ENCODE measurements around the gene PTCD1. TPM values are rescaled to one million over a fixed set of nuclear protein-coding genes. Genes with fewer than 3 reads are reported as not detected.

The PTCD1 gene
- total and polyA plus RNA-seq, 9 of the 15 experiments (the other 6 are each of a cell fraction or from before 2014, with no cell fraction given), result 0.46 to 17.1 (median 6.2) TPM

DNA sequence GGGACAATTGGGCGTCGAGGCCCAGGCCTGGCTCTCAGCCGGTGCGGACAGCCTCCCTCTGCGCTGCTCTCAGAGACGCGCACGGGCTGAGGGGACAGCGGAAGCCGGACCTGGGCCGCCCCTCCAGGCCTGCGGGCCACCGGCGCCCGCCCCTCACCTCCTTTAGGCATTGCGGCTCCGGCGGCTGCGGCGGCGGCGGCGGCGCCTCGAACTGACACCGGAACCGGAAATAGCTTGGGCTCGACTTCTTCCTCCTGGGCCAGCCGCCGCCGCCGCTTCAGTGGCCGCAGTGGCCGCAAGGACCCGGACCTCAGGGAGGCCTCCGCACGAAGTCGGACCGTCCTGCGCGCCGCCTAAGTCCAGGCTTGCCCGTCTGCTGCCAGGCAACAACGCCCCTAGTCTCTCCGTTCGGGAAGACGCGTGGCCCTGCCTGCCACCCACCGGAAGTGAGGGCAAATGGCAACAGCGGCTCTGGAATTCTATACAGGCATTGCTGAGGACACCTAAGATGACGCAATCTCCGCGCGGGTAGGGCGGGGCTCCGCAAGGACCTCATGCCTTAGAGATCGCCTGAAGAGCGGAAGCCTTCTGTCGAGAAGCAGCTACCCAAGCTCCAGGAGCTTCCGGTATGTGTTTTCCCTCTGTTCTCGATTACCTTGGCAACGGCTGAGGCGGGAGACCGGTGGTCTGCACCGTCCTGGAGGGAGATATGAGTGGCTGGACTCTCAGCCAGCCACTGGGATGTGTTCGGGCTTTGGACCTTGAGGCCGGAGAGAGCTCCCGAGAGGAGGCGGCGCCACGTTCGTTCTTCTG, 30.0 kb downstream of the PTCD1 start, which contains the start of the genes BUD31 and PDAP1 (continued):
- TF ChIP-seq ZNF668 (CRISPR knock-in tag; IDR thresholded peaks at IDR 0.05) (no peak), PCBP1 (IDR thresholded peaks at IDR 0.05; ENCODE audit: low read depth, low read length, poor library complexity, severe bottlenecking) (peak; percentile 80), ZNF224 (CRISPR knock-in tag; IDR thresholded peaks at IDR 0.05) (no peak), HOXB6 (CRISPR knock-in tag; IDR thresholded peaks at IDR 0.05; ENCODE audit: borderline replicate concordance) (no peak), ADNP (tag; IDR thresholded peaks at IDR 0.05) (no peak), ATF1 (CRISPR knock-in tag; IDR thresholded peaks at IDR 0.05) (no peak), ATF1 (tag; IDR thresholded peaks at IDR 0.05) (peak; percentile 96), ZZZ3 (IDR thresholded peaks at IDR 0.05) (peak; percentile 64; the same call in 1 of the 2 replicates), ZNF253 (CRISPR knock-in tag; conservative IDR thresholded peaks at IDR 0.05) (no peak), ZC3H4 (CRISPR knock-in tag; IDR thresholded peaks at IDR 0.05; ENCODE audit: borderline replicate concordance) (no peak), PHB (CRISPR knock-in tag; IDR thresholded peaks at IDR 0.05) (no peak), EWSR1 (IDR thresholded peaks at IDR 0.05; ENCODE audit: borderline replicate concordance, low read depth, partially characterized antibody) (no peak), SIN3B (IDR thresholded peaks at IDR 0.05; ENCODE audit: low read depth) (peak; percentile 78; the same call in 1 of the 2 replicates)
- TF ChIP-seq, protein P1, sequence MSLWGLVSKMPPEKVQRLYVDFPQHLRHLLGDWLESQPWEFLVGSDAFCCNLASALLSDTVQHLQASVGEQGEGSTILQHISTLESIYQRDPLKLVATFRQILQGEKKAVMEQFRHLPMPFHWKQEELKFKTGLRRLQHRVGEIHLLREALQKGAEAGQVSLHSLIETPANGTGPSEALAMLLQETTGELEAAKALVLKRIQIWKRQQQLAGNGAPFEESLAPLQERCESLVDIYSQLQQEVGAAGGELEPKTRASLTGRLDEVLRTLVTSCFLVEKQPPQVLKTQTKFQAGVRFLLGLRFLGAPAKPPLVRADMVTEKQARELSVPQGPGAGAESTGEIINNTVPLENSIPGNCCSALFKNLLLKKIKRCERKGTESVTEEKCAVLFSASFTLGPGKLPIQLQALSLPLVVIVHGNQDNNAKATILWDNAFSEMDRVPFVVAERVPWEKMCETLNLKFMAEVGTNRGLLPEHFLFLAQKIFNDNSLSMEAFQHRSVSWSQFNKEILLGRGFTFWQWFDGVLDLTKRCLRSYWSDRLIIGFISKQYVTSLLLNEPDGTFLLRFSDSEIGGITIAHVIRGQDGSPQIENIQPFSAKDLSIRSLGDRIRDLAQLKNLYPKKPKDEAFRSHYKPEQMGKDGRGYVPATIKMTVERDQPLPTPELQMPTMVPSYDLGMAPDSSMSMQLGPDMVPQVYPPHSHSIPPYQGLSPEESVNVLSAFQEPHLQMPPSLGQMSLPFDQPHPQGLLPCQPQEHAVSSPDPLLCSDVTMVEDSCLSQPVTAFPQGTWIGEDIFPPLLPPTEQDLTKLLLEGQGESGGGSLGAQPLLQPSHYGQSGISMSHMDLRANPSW (CRISPR knock-in tag; IDR thresholded peaks at IDR 0.05), result peak; percentile 86; the same call in 1 of the 2 replicates
- TF ChIP-seq, protein P2, sequence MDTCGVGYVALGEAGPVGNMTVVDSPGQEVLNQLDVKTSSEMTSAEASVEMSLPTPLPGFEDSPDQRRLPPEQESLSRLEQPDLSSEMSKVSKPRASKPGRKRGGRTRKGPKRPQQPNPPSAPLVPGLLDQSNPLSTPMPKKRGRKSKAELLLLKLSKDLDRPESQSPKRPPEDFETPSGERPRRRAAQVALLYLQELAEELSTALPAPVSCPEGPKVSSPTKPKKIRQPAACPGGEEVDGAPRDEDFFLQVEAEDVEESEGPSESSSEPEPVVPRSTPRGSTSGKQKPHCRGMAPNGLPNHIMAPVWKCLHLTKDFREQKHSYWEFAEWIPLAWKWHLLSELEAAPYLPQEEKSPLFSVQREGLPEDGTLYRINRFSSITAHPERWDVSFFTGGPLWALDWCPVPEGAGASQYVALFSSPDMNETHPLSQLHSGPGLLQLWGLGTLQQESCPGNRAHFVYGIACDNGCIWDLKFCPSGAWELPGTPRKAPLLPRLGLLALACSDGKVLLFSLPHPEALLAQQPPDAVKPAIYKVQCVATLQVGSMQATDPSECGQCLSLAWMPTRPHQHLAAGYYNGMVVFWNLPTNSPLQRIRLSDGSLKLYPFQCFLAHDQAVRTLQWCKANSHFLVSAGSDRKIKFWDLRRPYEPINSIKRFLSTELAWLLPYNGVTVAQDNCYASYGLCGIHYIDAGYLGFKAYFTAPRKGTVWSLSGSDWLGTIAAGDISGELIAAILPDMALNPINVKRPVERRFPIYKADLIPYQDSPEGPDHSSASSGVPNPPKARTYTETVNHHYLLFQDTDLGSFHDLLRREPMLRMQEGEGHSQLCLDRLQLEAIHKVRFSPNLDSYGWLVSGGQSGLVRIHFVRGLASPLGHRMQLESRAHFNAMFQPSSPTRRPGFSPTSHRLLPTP (IDR thresholded peaks at IDR 0.05; ENCODE audit: borderline replicate concordance, extremely low read depth, insufficient read length), result no peak
